CD4-positive, alpha-beta T cell treated with Interleukin-10 for 1 hour (primary cell): ENCODE results near the gene ENPP1.

Experiments
- DNase-seq: peaks from one replicate; pipeline ENCODE4 v3.0.0-alpha.2; 2020

ENPP1 gene

DNA sequence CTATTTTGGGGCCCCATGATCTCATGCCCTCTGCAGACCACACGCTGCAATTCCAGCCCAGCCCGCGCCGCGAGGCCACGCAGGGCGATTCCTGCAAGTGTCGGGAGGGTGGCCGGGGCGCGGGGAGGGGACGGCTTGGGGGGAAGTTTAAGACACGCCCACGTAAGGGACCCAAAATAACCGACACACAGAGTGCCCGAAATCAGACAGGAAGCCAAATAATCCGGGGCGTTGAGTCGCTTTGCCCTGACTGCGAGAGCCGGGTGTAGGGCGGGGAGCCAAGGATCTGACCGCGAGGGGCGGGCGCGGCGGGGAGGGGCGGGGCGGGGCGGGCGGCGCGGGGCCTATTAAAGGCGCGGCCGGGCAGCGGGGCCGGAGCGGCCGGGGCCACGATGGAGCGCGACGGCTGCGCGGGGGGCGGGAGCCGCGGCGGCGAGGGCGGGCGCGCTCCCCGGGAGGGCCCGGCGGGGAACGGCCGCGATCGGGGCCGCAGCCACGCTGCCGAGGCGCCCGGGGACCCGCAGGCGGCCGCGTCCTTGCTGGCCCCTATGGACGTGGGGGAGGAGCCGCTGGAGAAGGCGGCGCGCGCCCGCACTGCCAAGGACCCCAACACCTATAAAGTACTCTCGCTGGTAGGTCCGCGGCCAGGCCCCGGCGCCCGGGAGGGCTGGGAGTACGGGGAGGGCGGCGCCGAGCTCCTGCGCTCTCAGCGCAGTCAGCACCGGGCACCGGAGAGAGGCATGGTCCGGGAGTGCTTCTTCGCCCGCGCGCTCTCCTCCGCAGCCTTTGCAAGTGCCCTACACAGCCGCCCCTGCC is at the start of gene ENPP1:
Gene ENPP1, plus strand, starts transcription at position 377 of the 816 bp plus-strand sequence. Its CDS starts 16 bp downstream, at position 393.
- DNase-seq = peak; percentile 64

DNA sequence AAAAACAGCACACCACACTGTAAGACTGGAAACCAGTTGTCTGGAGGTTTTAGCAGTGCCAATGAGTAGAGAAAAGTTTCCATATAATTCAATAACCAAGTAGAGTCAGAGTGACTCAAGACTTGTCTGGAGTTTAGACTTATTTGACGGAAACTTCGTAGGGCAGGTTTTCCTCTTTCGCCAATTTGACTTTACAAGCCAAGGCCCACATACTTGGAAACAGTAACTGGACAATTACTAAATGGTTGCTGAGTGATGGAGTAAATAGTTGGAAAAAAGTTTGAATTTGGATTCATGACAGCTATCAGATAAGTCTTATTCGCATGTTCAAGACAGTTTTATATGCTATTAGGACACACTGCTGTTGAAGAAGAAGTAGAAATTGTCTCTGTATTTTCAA is 48.9 kb upstream of the ENPP1 start:
- no peak for DNase-seq

- no peak for DNase-seq
Measured at GRCh38 chr6:131761060-131761761, 46.6 kb upstream of the ENPP1 start.

DNA sequence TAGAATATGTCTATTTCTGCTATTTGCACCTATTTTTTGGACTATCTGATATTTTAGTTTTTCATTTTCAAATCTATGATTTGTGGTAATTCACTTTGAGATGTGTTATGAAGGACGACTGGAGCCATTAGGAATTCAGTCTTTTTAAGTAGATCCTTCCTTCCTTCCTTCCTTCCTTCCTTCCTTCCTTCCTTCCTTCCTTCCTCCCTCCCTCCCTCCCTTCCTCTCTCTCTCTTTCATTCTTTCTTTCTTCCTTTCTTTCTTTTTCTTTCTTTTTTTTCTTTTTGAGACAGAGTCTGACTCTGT is 46.1 kb upstream of the ENPP1 start:
- no peak for DNase-seq

- DNase-seq = no peak
Measured at GRCh38 chr6:131762984-131763383, 44.8 kb upstream of the ENPP1 start.

DNA sequence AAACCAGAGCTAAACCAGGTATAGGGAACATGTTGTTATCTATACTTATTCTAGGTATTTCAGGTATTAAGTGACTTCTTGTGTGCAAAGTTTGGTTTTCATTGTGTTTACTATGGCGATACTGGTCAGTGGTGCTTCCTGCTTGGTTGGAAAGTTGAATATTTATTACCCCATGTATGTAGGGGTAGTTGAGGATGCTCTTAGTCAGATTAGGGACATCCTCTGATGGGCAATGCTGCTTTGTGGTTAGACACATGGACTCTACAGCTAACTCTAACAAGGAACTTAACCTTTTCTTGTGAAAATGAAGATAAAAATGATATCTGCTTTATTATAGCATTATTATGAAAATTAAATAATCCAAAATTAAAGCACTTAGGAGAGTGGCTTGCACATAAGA is 44.1 kb upstream of the ENPP1 start:
- no peak for DNase-seq

DNA sequence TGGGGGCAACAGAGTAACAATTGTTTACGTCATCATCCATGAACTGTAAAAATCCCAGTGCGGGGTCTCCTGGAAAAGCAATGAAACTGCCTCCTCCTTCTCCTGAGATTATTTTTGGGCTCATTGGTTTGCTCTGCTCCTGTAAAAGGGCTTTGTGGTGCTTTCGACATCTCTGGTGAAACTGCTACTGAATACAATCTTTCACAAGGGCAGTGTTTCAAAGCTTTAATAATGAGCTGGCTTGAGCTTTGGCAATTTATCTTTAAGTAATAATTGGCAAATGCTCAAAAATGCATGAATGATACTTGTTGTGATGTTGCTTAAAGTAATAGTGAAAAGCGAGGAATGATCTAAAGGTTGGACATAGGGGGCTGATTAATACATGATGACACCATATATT is 43.5 kb upstream of the ENPP1 start:
- no peak for DNase-seq

GRCh38 chr6:131765081-131765803 is 42.6 kb upstream of the ENPP1 start:
- DNase-seq = no peak

GRCh38 chr6:131765804-131766135 is 42.0 kb upstream of the ENPP1 start:
- no peak for DNase-seq

- DNase-seq = no peak
Measured at GRCh38 chr6:131766631-131767030, 41.2 kb upstream of the ENPP1 start.

GRCh38 chr6:131768964-131769363 is 38.9 kb upstream of the ENPP1 start:
- DNase-seq = no peak

- DNase-seq = no peak
Measured at GRCh38 chr6:131769385-131770141, 38.3 kb upstream of the ENPP1 start.

DNA sequence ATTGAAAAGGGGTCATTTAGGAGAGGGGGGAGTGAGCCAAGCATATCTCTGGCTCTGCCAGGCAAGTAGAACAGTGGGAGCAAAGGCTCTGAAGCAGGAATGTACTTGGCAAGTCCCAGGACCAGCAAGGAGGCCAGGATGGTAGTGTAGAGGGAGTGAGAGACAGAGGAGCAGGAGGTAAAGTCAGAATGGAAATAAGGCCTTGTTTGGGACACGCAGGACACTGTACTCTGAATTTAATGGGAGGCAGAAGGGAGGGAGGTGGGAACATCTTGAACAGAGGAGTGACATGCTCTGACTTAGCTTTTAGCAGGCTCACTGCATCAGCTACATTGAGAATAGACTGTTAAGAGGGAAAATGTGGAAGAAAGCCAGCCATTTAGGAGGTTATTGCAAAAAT is 37.0 kb upstream of the ENPP1 start:
- no peak for DNase-seq

DNA sequence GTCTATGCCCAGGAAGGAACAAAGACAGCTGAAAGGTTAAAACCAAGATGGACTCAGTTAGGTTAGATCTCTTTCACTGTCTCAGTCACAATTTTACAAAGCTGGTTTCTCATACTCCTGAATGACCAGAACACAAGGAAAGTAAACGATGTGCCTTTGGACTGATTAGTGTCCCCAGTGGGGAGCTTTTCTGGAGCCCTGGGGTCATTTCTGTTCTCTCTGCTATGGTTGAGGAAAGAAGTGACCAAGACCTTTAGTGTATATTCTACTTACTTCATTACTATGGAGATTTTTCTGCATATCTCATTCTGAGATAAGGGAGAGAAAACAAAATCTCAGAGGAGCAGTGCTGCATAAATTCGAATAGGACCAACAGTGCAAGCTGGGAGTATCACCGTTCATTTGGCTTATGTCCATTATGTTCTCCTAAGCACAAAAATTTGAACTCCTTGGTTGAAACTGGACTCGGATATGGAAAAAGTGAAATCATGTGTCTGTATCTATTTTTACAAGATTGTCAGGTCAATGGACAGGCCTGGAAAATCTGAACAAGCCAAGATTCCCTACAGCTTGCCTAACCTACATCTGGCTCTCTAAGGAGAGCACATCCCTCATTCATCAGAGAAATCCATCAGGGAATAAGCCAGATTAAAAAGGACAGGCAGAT is 34.4 kb upstream of the ENPP1 start:
- DNase-seq = no peak

DNA sequence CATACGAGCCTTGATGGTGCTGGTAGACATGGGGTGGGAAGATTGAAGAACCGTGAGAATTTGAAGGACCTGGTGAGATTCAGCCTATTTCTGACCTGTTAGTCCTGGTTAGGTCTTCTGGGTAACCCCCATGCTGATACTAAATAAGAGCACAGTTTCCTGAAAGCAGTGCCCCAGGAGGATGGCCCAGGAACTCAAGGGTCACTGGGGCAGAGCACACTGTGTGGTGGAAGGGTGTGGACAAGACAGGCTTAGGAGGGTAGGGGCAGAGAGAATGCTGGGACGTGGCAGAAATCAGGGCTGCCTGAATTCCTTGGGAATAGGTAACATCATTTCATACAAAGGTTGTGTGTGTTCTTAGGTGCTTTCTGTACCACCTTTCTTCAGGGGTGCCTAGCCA is 31.9 kb upstream of the ENPP1 start:
- DNase-seq = no peak

DNA sequence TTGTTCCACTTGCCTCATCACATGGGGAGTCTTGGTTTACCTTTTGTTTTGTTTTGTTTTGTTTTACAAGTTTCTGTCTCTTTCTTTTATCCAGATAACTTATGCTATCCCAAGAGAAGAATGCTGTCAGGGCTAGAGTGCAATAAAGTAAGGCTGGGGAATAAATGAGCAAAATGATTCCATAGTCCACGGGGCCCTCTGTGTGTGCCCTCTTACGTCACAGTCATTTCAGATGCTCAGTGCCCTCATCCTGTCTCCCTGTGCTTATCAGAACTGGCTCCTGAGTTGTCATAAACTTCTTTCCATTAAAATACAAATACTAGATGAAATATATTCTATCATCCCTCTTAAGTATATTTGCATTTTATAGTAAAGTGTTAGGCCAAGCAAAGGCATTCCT is 30.8 kb upstream of the ENPP1 start:
- DNase-seq = no peak

GRCh38 chr6:131778169-131778568 is 29.7 kb upstream of the ENPP1 start:
- DNase-seq = no peak

DNA sequence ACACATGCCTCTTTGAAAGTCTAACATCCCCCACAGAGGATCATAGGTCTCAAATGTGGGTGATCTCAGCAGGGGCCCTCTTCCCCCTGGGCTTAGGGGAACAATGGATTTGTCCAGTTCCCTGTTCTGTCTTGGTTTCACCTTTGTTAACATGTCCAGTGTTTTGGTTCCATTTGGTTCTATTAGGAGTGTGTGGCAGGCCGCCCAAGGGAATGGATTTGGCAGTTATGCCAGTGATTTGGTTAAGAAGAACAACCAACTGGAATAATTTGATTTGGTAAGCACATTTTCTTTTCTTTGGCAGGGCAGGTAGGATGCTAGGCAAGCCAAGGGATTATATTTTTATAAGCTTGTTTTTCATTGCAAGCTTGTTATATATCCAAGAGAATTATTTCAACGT is 28.5 kb upstream of the ENPP1 start:
- DNase-seq = no peak

DNA sequence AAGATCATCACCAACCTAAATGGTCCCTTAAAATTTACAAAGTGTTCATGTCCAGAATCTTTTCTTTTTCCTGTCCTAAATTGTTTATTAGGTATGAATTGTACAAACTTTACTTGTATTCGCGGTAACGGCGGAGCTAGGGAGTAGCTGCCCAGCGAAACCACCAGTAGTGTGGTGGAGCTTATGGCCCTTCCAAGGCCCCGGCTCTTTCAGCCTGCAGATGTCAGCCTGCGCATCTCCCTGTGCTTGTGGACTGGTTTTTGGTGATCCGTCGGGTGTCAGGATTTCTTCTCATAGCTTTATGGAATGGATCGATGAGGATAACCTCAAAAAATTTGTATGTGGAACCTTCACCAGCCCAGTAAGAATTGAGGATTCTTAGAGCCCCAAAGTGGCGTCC is 27.2 kb upstream of the ENPP1 start:
- no peak for DNase-seq

- no peak for DNase-seq
Measured at GRCh38 chr6:131781687-131782086, 26.1 kb upstream of the ENPP1 start.

DNA sequence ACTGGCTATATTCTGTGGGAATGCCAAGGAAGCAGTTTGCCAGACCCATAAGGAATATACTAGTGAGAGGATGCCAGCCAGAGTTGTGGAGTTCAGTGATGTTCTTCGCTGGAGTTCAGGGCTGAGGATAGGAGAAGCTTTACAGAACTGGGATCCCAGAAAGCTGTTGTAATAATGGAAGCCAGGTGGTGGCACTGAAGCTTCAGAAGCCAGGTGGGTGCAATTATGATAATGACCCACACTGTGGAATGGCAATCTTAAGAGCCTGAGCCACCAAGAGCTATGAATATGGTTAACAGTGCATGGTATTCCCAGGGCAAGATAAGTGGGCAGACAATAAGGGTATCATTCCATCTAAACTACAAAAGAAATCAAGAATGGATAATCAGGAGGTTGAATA is 25.1 kb upstream of the ENPP1 start:
- DNase-seq = no peak

DNA sequence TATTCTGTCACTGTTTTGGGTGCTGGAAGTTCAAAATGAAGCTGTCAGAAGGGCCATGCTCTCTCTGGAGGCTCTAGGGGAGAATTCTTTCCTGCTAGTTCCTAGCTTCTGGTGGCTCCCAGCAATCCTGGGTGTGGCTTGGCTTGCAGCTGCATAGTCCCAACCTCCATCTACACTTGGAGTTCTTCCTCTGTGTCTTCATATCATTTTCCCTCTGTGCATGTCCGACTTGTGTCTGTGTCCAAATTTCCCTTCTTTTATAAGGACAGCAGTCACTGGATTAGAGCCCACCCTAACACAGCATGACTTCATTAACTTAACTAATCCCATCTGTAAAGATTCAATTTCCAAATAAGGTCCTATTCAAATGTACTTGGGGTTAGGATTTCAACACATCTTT is 23.3 kb upstream of the ENPP1 start:
- DNase-seq = no peak

GRCh38 chr6:131787079-131787478 is 20.7 kb upstream of the ENPP1 start:
- no peak for DNase-seq
